H7 (cell line): ENCODE results near the gene IFIT3. TPM values are rescaled to one million over a fixed set of nuclear protein-coding genes. Genes with fewer than 3 reads are reported as not detected.

Experiments used
- DNase-seq: peaks from one replicate; pipeline ENCODE4 v3.0.0; 2012
- H3K27me3 ChIP-seq: 2 replicates; pipeline ENCODE4 v1.6.0; 2011; ENCODE audit warnings: mild to moderate bottlenecking, low read length; ENCODE audit not compliant: control insufficient read depth, insufficient read depth
- H3K36me3 ChIP-seq: replicated peaks from 2 replicates; pipeline ENCODE4 v1.5.1; 2011; ENCODE audit warnings: low read length; ENCODE audit not compliant: control insufficient read depth, insufficient read depth
- H3K4me3 ChIP-seq: 2 replicates; pipeline ENCODE4 v1.5.1; 2011; ENCODE audit warnings: low read depth, mild to moderate bottlenecking, control low read depth, low read length, moderate library complexity; ENCODE audit not compliant: insufficient read depth
- total RNA-seq: library from RNA; depleted of rRNA; stranded (reverse); fragments of >200 nt; shearing (Covaris generic); gene quantifications from 2 replicates; pipeline ENCODE4 v1.2.3, GENCODE V29; 2014

IFIT3 gene
- total RNA-seq, 1 experiment from 2014 or later, result 0.45 TPM

- no peak for DNase-seq
- Histone ChIP-seq H3K36me3 (no peaks in the 10 kb centered on the region), H3K4me3 (no peak overlapping the region), H3K27me3 (no peaks in the 10 kb centered on the region)
Measured at GRCh38 chr10:89297356-89297755, 30.4 kb upstream of the IFIT3 start.

- H3K27me3 ChIP-seq, result no peaks in the 10 kb centered on the region
- no peak for DNase-seq
- no peak overlapping the region for H3K4me3 ChIP-seq
- no peaks in the 10 kb centered on the region for H3K36me3 ChIP-seq
Measured at GRCh38 chr10:89297791-89298190, 30.0 kb upstream of the IFIT3 start.

- Histone ChIP-seq H3K27me3 (no peaks in the 10 kb centered on the region), H3K36me3 (no peaks in the 10 kb centered on the region)
- no peak for DNase-seq
Measured at GRCh38 chr10:89299031-89299430, 28.8 kb upstream of the IFIT3 start.

GRCh38 chr10:89301232-89301631 is 26.6 kb upstream of the IFIT3 start:
- Histone ChIP-seq H3K27me3 (no peaks in the 10 kb centered on the region), H3K36me3 (no peaks in the 10 kb centered on the region), H3K4me3 (no peak overlapping the region)
- DNase-seq, result no peak

More at GRCh38 chr10:89299031-89299430, 28.8 kb upstream of the IFIT3 start:
- no peak overlapping the region for H3K4me3 ChIP-seq

- H3K4me3 ChIP-seq, result no peak within 1 kb of the TSS
- DNase-seq, result no peak
- no peaks in the 10 kb centered on the region for H3K27me3 ChIP-seq
- H3K36me3 ChIP-seq, result no peaks in the 10 kb centered on the region
Measured at GRCh38 chr10:89301721-89302445, 25.9 kb upstream of the IFIT3 start, which contains the start of gene IFIT2. IFIT2 (plus strand) TSS chr10:89302046; CDS start chr10:89302124, 78 bp downstream.

- DNase-seq, result no peak
- Histone ChIP-seq H3K4me3 (no peak overlapping the region), H3K36me3 (no peaks in the 10 kb centered on the region), H3K27me3 (no peaks in the 10 kb centered on the region)
Measured at GRCh38 chr10:89302625-89303024, 25.2 kb upstream of the IFIT3 start.

GRCh38 chr10:89303161-89303560 is 24.6 kb upstream of the IFIT3 start:
- no peak overlapping the region for H3K4me3 ChIP-seq
- no peak for DNase-seq
- H3K36me3 ChIP-seq, result no peaks in the 10 kb centered on the region
- no peaks in the 10 kb centered on the region for H3K27me3 ChIP-seq

- no peaks in the 10 kb centered on the region for H3K36me3 ChIP-seq
- H3K4me3 ChIP-seq, result no peak overlapping the region
- no peaks in the 10 kb centered on the region for H3K27me3 ChIP-seq
- DNase-seq, result no peak
Measured at GRCh38 chr10:89304026-89304425, 23.8 kb upstream of the IFIT3 start.

GRCh38 chr10:89304446-89304845 is 23.4 kb upstream of the IFIT3 start:
- no peak for DNase-seq
- Histone ChIP-seq H3K27me3 (no peaks in the 10 kb centered on the region), H3K4me3 (no peak overlapping the region), H3K36me3 (no peaks in the 10 kb centered on the region)

- DNase-seq, result no peak
- no peaks in the 10 kb centered on the region for H3K36me3 ChIP-seq
- H3K27me3 ChIP-seq, result no peaks in the 10 kb centered on the region
- no peak overlapping the region for H3K4me3 ChIP-seq
Measured at GRCh38 chr10:89304925-89305324, 22.9 kb upstream of the IFIT3 start.

GRCh38 chr10:89305766-89306433 is 21.9 kb upstream of the IFIT3 start:
- Histone ChIP-seq H3K36me3 (no peaks in the 10 kb centered on the region), H3K4me3 (no peak overlapping the region), H3K27me3 (no peaks in the 10 kb centered on the region)
- no peak for DNase-seq

- no peaks in the 10 kb centered on the region for H3K36me3 ChIP-seq
- no peak overlapping the region for H3K4me3 ChIP-seq
- H3K27me3 ChIP-seq, result no peaks in the 10 kb centered on the region
- no peak for DNase-seq
Measured at GRCh38 chr10:89306434-89307268, 21.1 kb upstream of the IFIT3 start.

- DNase-seq, result no peak
- Histone ChIP-seq H3K27me3 (no peaks in the 10 kb centered on the region), H3K36me3 (no peaks in the 10 kb centered on the region), H3K4me3 (no peak overlapping the region)
Measured at GRCh38 chr10:89307269-89307577, 20.6 kb upstream of the IFIT3 start.

GRCh38 chr10:89308266-89308665 is 19.5 kb upstream of the IFIT3 start:
- Histone ChIP-seq H3K36me3 (no peaks in the 10 kb centered on the region), H3K27me3 (no peaks in the 10 kb centered on the region), H3K4me3 (no peak overlapping the region)
- DNase-seq, result no peak

- Histone ChIP-seq H3K4me3 (no peak overlapping the region), H3K27me3 (no peaks in the 10 kb centered on the region), H3K36me3 (no peaks in the 10 kb centered on the region)
- no peak for DNase-seq
Measured at GRCh38 chr10:89308736-89309135, 19.1 kb upstream of the IFIT3 start.
